NCI-H2171 treated with DMSO at 0.1 percent for 48 hours (cell line): ENCODE data around the gene APOBR.
"Not testable (repeated sequence)": the region's sequence is repeated elsewhere in the genome, so short reads cannot be mapped to it uniquely, and the experiment has no call there.

Experiments used
- DNase-seq: peaks from one replicate; lab custom pipeline; 2025; lab: John Stamatoyannopoulos, UW

Gene APOBR

DNA sequence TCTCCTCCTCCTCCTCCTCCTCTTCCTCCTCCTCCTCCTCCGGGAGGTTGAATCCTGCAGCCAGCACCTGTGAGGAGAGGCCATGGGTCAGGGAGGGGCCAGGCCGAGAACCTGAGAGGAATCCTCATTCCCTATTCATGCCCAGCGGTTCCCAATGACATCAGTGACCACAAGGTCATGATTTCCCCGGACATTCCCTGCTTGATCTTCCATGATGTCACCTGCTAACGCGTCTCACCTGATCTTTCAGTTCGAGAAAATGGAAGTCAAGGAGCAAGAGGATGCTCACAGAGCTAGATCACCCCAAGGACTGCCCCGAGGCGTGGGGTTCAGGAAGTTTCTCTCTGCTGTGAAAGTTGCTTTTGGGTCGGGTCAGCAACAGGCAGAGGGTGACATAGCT is 5.4 kb downstream of the APOBR start:
- no peak for DNase-seq

DNA sequence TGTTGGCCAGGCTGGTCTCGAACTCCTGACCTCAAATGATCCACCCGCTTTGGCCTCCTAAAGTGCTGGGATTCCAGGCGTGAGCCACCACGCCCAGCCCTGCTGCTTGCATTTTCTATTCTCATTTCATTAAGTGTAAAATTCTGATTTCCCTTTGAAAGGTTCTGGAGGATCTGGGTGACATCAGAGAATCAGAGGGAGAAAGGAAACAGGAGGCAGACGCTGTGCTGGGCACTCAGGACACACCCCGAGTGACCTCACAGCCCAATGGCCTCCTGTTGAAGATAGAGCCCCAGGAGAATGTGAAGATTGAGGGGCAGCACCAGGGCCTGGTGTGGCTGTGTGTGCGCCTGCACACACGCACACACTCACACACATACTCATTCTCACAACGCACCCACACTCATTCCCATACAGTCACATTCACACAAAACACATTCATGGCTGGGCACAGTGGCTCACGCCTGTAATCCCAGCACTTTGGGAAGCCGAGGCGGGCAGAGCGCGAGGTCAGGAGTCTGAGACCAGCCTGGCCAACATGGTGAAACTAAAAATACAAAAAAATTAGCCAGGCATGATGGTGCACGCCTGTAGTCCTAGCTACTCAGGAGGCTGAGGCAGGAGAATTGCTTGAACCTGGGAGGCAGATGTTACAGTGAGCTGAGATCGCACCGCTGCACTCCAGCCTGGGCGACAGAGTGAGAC is 6.2 kb downstream of the APOBR start:
- not testable (repeated sequence) for DNase-seq

DNA sequence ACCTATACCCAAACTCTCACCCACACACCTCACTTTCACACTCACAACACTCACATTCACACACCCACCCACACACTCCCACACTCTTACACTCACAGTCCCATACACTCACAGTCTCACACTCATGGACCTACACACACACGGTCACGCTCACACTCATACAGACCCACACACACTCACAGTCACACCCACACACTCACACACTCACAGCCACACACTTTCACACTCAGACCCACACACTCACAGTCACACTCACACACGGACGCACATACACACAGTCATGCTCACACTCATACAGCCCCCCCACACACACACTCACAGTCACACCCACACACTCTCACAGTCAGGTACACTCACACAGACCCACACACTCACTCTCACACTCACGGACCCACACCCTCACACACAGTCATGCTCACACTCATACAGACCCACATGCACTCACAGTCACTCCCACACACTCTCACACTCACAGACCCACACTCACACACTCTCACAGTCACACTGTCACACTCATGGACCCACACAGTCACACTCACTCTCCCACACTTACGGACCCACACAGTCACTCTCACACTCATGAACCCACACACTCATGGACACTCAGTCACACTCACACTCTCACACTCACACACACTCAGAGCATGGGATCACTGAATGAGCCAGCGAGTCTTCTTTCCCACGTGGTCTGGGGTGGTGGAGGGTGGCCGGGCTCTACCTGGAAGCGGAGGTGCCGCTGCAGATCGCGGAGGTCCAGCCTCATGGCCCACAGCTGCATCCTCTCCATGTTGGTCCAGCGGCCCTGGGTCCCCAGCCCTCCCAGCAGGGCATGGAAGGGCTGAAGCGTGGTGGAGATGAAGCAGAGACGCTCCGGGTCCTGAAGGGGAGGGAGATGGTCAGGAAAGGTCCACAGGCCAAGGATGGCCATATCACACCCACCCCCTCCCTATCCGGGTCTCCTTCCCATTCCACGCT is 7.1 kb downstream of the APOBR start:
- no peak for DNase-seq

DNA sequence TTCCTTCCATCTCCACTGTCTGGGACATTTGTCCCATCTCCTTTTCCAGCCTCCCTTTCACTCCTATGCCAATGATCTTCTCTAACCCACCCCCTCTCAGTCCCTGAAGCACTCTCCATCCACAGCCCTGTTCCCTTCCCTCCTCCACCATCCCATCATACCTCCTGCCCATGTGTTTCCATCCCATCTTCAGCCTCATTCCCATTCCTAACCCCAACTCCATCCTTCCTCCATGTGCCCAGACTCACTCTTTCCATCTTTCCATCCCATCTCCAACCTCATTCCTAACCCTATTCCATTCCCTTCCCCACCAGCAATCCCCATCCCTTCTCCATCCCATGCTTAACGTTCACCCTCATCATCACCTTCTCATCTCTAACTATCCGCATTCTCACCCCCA is 7.8 kb downstream of the APOBR start:
- DNase-seq, result no peak

DNA sequence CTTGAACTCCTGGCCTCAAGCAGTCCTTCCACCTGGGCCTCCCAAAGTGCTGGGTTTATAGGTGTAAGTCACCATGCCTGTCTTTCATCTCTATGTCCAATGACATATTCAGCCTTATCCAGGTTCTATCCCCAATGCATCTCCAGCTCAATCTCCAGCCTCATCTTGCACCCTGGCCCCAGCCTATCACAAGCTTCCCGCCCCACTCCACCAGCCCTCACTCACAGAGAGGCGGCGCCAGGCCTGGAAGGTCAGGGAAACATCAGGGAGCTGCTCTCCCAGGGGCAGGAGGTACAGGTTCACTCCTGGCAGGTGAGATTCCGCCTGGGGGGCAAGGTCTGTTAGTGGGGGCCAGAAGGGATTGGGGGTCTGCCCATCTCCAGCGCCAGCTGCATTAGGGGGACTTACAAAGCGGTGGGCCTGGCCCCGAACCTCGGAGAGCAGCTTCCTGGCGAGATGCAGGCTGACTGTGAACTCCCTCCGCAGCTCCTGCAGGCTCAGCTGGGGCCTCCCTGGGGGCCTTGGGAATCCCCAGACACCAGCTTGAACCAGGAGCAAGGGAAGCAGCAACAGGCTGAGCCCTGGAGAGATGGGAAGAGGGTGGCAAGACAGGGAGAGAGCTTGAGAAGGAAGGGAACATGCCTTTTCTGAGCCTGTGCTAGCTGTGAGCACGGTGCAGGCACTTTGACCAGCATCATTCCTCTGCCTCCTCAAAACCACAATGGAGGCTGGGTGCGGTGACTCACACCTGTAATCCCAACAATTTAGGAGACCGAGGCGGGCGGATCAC is 9.2 kb downstream of the APOBR start:
- peak; percentile 2 for DNase-seq

DNA sequence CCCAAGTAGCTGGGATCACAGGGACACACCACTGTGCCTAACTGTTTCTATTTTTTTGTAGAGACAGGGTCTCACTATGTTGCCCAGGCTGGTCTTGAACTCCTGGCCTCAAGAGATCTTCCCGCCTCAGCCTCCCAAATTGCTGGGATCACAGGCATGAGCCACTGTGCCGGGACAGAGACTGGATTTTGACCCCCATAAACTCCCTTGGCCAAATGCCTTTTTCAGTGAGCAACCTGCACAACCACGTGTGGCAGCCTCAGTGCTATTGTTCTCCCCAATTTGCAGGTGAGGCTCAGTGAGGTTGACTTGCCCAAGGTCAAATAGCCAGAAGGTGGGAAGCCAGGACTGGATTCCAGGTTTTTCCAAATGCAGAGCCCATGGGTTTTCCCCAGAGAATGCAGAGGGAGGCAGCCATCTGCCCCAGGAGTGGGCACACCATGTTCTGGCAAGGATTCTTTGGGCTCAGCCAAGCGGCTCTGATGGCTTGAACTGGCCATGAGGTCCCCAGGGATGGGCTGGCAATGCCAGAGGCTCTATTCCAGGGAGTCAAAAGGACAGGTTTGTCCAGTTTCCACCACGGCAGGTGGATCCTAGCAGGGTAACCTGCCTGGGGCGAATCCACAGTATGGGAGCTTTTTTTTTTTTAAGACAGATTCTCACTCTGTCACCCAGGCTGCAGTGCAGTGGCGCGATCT is 10.4 kb downstream of the APOBR start:
- DNase-seq, result peak; percentile 14

DNA sequence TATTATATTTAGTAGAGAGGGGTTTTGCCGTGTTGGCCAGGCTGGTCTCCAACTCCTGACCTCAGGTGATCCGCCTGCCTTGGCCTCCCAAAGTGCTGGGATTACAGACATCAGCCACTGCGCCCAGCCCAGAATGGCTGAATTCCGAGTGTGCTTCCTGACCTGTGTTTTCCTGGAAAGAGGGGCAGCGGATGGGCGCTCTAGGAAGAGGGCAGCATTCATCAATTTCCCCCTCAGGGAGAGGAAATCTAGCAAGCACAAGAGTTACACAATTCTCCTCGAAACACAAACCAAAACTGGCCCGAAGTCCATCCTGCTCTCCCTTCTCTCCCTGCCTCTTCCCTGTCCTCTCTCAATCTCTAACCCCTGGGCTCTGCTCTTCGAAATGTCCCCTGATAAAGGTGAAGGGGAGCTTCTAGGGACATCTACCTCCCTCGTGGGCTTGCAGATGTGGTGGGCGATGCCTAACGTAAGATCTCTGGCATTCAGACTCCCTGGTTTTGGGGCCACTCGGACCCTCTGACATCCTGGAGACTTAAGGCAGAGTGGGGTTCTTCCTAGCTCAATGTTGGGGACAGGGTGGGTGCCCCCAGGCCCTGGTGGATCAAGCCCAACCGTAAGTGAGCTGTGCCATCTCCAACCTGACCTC is 11.2 kb downstream of the APOBR start:
- DNase-seq, result no peak

DNA sequence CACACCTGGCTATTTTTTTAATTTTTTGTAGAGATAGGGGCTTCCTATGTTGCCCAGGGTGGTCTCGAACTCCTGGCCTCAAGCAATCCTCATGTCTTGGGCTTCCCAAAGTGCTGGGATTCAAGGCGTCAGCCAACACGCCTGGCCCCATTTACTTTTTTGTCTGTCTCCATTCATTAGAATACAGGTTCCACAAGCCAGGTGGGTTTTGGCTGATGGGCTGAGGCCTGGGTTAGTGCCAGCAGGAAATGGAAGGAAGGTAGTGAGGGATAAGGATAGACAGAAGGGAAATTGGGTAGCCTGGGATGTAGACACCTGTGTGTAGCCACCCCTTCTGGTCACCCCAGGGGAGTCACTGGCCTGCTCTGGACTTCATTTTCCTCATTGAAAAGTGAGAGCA is 16.6 kb downstream of the APOBR start:
- DNase-seq, result no peak

DNA sequence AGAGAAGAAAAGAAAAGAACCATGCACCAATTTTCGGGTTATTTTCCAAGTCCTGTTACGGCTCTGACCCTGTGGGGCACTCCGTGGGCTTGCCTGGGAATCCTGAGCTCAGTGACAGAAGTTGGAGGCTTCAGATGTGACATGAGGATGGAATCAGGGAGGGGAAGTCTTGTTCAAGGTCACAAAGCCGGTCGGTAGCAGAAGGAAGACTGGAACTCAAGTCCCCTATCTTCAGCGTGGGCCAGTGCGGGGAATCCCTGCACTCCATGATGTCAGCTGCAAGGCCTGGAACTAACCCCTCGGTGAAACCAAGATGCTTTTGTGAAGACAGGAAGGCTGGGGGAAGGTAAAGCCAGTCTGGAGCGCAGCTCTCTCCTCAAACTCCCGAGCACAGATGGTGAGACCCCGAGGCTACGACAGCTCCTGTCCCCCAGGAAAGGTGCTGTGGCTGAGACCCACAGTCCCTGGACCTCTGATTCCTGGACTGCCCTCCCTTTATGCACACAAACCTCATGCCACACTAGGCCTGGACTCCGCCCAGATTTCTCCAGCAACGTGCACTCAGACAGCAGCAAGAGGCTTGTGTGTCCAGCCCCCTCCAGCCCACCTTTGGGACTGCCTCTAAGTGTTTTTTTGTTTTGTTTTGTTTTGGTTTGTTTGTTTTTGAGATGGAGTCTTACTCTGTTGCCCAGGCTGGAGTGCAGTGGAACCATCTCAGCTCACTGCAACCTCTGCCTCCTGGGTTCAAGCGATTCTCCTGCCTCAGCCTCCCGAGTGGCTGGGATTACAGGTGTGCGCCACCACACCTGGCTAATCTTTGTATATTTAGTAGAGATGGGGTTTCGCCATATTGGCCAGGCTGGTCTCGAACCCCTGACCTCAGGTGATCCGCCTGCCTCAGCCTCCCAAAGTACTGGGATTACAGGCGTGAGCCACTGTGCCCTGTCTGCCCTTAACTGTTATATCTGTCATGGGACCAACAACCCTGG is 17.7 kb downstream of the APOBR start:
- DNase-seq, result no peak

DNA sequence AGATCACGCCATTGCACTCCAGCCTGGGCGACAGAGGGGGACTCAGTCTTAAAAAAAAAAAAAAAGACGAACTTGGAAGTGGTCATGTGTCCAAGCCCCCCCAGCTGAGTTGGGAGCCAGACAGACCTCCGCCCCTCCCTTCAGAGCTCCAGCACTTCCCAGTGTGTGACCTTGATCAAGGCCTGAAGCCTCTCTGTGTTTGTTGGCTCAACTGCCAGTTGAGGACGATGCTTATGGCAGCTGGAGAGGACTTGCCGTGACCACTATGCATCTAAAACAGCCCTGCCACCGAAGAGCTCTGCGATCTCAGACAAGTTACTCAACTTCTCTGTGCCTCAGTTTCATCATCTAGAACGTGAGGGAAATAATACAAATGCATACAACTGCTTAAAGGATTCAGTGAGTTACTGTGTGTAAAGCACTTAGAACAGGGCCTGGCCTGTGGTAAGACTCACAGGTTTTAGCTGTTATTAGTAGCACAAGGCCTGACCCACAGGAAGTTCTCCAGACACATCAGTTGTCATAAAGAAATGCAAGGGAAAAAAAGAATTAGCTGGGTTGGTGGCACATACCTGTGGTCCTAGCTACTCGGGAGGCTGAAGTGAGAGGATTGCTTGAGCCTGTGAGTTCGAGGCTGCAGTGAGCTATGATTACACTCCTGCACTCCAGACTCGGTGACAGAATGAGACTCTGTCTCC is 19.2 kb downstream of the APOBR start:
- no peak for DNase-seq

DNA sequence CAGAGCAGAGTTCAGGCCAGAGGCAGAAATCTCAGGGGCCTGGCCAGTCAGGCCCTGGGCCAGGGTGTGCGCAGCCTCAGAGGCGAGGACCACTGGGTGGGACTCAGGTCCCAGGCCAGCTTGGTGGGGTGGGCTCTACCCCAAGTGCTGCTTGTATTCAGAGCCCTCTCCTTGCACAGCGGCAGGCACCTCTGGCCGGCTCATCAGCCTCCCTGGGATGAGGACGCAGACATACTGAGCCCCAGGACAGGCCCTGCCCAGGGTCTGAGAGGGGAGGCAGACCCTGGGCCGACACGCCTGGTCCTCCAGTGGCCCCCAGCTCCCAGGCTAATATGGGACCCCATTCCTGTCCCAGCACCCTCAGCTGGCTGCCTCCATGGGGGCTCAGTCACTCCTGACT is 19.8 kb downstream of the APOBR start:
- no peak for DNase-seq

DNA sequence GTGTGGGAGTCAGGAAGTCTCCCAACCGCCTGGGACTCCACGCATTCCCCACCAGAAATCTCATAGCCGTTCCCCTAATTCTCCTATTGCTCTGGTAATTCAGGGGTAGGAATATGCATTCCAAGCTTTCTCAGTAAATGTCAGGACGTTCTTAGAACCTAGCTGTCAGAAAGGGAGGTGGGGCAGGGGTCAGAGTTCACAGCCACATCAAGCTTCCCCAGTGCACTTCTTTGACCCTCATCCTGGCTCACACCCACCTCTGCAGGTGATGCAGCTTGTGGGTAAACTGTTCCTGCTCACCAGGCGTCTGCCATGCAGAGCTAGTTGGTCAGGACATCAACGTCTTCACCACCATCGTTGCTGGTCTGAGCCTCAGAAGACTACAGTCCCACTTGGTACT is 26.2 kb downstream of the APOBR start:
- no peak for DNase-seq

DNA sequence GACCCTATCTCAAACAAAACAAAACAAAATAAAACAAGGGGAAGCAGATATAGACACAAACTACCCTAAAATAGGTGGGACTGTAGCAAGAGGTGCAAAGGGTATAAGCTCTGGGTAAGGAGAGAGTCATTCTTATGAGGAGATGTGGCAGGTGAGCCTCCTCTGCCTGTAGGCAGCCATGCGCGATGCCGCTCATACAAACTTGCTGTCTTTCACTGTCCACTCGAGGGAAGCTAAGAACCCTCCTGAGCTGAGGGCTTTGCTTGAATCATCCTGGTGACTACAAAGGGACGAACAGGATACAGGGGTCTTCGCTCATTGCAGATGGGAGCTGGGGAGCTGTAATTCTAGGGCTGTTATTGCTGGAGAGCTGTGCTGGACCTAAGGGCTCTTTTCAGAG is 27.0 kb downstream of the APOBR start:
- no peak for DNase-seq

DNA sequence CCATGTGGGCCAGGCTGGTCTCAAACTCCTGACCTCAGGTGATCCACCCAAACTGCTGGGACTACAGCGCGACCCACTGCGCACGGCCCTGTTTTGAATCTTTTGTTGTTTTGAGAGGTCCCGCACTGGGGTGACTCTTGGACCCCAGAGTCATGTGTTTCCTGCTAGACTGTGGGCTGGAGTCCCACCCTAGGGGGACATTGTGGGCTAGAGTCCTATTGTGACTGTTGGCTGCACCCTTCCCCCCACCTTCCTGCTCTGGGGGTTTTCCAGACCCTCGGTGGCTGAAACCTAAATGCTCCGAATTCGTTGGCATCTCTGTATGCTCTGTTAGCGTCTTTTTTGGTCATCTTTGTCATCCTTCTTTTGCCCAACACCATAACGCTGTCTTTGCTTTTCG is 28.3 kb downstream of the APOBR start:
- no peak for DNase-seq

DNA sequence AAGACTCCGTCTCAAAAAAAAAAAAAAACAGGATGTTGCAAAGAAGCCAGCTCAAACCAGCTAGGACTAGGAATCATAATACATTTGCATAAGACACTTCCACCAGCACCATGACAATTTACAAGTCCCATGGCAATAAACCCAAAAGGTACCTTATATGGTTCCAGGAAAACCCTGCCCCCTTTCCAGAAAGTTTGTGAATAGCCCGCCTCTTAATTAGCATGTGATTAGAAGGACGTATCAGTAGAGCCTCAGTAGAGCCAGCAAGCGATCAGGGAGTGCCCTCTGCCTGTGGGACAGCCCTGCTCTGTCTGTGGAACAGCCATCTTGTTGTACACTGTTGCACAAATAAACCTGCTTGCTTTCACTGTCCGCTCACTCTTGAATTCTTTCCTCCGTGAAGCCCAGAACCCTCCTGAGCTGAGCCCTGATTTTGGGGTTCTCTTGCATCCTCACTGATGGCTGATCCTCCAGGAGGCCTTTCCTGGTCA is 30.3 kb downstream of the APOBR start:
- no peak for DNase-seq

DNA sequence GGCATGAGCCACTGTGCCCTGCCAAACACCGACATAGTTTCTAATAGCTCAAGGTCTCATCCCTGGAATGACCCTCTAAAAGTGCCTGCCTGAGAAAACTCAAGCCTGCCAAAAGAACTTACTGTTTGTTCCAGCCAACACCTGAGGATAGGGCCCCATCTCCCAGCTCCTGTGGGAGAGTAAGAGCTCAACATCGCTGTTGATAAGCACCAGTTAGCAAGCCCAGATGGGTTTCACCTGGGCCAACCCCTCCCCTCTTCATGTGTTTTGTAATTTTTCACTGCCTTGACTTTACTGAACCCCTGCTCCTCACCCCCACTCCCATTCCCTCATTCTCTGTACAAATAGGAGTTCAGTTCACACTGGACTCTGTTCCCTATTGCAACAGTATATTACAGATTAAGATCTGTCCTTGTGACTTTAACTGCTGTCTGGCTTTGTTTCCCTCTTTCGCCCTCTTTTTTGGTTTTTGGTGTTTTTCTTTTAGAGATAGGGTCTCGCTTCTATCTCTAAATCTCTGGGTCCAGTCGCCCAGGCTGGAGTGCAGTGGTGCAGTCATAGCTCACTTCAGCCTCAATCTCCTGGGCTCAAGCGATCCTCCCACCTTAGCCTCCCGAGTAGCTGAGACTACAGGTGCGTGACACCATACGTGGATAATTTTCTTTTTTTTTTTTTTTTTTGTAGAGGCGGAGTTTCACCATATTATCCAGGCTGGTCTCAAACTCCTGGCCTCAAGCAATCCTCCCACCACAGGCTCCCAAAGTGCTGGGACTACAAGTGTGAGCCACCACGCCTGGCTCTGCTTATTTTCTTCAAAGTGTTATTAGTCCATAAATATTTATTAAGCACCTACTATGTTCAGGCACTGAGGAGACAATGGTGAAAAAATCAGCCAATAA is 32.0 kb downstream of the APOBR start:
- DNase-seq, result no peak

DNA sequence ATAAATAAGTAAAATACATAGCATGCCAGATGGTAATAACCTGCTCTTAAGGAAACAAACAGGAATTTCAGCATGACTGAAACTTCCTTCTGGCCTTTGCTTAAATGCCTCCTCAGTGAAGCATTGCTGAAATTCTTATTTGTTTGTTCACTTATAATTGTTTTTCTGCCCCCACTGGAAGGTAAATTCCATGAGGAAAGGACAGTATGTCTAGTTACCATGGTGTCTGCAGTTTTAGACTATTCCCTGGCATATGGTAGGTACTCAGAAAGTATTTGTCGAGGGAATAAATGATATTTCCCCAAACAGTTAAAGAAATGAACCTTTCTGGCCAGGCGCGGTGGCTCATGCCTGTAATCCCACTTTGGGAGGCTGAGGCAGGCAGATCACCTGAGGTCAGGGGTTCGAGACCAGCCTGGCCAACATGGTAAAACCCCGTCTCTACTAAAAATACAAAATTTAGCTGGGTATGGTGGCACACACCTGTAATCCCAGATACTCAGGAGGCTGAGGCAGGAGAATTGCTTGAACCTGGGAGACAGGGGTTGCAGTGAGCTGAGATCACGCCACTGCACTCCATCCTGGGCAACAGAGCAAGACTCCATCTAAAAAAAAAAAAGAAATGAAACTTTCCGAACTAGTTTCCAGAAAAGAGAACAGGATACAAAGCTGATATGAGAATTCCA is 32.8 kb downstream of the APOBR start:
- DNase-seq, result not testable (repeated sequence)

DNA sequence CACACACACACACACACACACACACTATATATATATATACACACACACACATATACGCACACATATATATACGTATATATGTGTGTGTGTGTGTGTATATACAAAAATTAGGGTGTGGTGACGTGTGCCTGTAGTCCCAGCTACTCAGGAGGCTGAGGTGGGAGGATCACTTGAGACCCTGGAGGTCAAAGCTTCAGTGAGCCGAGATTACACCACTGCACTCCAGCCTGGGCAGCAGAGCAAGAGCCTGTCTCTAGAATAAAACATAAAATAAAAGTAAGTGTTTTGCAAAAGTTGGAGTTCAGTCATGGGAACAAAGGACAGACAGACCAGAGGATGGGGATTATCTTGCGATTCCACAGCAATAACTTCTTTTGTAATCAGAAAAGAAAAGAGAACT is 33.5 kb downstream of the APOBR start:
- no peak for DNase-seq
